HCT116 (cell line): ENCODE results near the gene GDI1.

Source experiments
- CTCF ChIP-seq, 3 experiments: fragments of 200-600 bp in 1 of 3; sonication (generic) in 1 of 3; IDR thresholded peaks in 2 of 3; conservative IDR thresholded peaks in 1 of 3; 2 replicates each; pipeline ENCODE4 v1.5.1; 2012 to 2017; ENCODE audit warnings: low read depth in 2 of 3, low read length in 2 of 3, antibody characterized with exemption in 1 of 3, borderline replicate concordance in 1 of 3, control low read depth in 1 of 3, mild to moderate bottlenecking in 1 of 3, mixed read lengths in 1 of 3, mixed run types in 1 of 3, moderate library complexity in 1 of 3; ENCODE audit not compliant: insufficient read depth in 1 of 3
- EZH2 ChIP-seq: fragments of 200-600 bp; sonication (generic); IDR thresholded peaks from 2 replicates; pipeline ENCODE4 v1.6.1; 2017; ENCODE audit warnings: antibody characterized with exemption, mixed run types
- RAD21 ChIP-seq: IDR thresholded peaks from 2 replicates; pipeline ENCODE4 v1.6.1; 2012; ENCODE audit warnings: low read depth, mild to moderate bottlenecking
- YY1 ChIP-seq: IDR thresholded peaks from 2 replicates; pipeline ENCODE4 v1.6.1; 2011; ENCODE audit warnings: low read length, low read depth, moderate library complexity, mild to moderate bottlenecking; ENCODE audit not compliant: insufficient replicate concordance; ENCODE audit errors: extremely low read depth
- ZNF274 ChIP-seq: fragments of 200-500 bp; sonication (Bioruptor generic); IDR thresholded peaks from 2 replicates; pipeline ENCODE4 v1.6.1; 2014; ENCODE audit warnings: mild to moderate bottlenecking, low read depth, low read length, inconsistent platforms

GRCh38 chrX:154419688-154420401, 17.1 kb upstream of the GDI1 start:
- TF ChIP-seq YY1 (no peak), CTCF (IDR thresholded peaks at IDR 0.05 in 2 of 3, conservative IDR thresholded peaks at IDR 0.05 in 1 of 3; ENCODE audit: borderline replicate concordance in 1 of 3, insufficient read depth in 1 of 3, low read depth in 2 of 3, low read length in 2 of 3) (no peak), EZH2 (no peak), ZNF274 (no peak), RAD21 (no peak)
